ENCODE results near the gene AP4B1. TPM values are rescaled to one million over a fixed set of nuclear protein-coding genes. Genes with fewer than 3 reads are reported as not detected.
"Not testable (repeated sequence)": the region's sequence is repeated elsewhere in the genome, so short reads cannot be mapped to it uniquely, and the experiment has no call there.

Gene AP4B1
- total and polyA plus RNA-seq, 2 donors from 2014 or later = 8.7 to 21.7 TPM

GRCh38 chr1:113856401-113856790, 48.2 kb downstream of the AP4B1 start:
- Histone ChIP-seq H3K9me3 (ENCODE audit: control insufficient read depth in 2 of 3, insufficient read depth in 1 of 3, low read length in 3 of 3) (no peaks in the 10 kb centered on the region), H3K27me3 (ENCODE audit: control insufficient read depth, insufficient read depth, low read length) (no peaks in the 10 kb centered on the region), H3K4me1 (ENCODE audit: control insufficient read depth in 2 of 3, insufficient read depth in 2 of 3, low read depth in 1 of 3, low read length in 3 of 3) (no peaks in the 10 kb centered on the region), H3K4me3 (ENCODE audit: low read length in 3 of 3) (no peak overlapping the region), H3K36me3 (ENCODE audit: control insufficient read depth in 2 of 3, insufficient read depth in 3 of 3, low read length in 3 of 3) (no peaks in the 10 kb centered on the region), H3K27ac (ENCODE audit: low read depth in 2 of 2, low read length in 2 of 2) (no peak overlapping the region), H3K9ac (ENCODE audit: low read length in 3 of 3) (no peak overlapping the region)
- no peak for TF ChIP-seq CTCF (IDR thresholded peaks at IDR 0.05; ENCODE audit: borderline replicate concordance, extremely low read depth, insufficient read depth)
- DNase-seq = no peak
- FAIRE-seq = no peak
- intact Hi-C loops (cut with DNase I) = no loop called here

- DNase-seq (no peak), FAIRE-seq (no peak)
- no peaks in the 10 kb centered on the region for H3K27me3 ChIP-seq (ENCODE audit: control insufficient read depth, insufficient read depth, low read length)
- no peaks in the 10 kb centered on the region for H3K4me1 ChIP-seq (ENCODE audit: control insufficient read depth in 2 of 3, insufficient read depth in 2 of 3, low read depth in 1 of 3, low read length in 3 of 3)
- no peak overlapping the region for H3K27ac ChIP-seq (ENCODE audit: low read depth in 2 of 2, low read length in 2 of 2)
- H3K9ac ChIP-seq (ENCODE audit: low read length in 3 of 3) = no peak overlapping the region
- no peaks in the 10 kb centered on the region for H3K9me3 ChIP-seq (ENCODE audit: control insufficient read depth in 2 of 3, insufficient read depth in 1 of 3, low read length in 3 of 3)
- TF ChIP-seq CTCF (IDR thresholded peaks at IDR 0.05; ENCODE audit: borderline replicate concordance, extremely low read depth, insufficient read depth) = no peak
- no peak overlapping the region for H3K4me3 ChIP-seq (ENCODE audit: low read length in 3 of 3)
- no peaks in the 10 kb centered on the region for H3K36me3 ChIP-seq (ENCODE audit: control insufficient read depth in 2 of 3, insufficient read depth in 3 of 3, low read length in 3 of 3)
- intact Hi-C loops (cut with DNase I) = no loop called here
These were observed 48.8 kb downstream of the AP4B1 start for GRCh38 chr1:113855630-113856400.

- no peak overlapping the region for H3K9ac ChIP-seq (ENCODE audit: low read length in 3 of 3)
- DNase-seq = no peak
- H3K4me3 ChIP-seq (ENCODE audit: low read length in 3 of 3) = no peak overlapping the region
- no peaks in the 10 kb centered on the region for H3K9me3 ChIP-seq (ENCODE audit: control insufficient read depth in 2 of 3, insufficient read depth in 1 of 3, low read length in 3 of 3)
- no peak for FAIRE-seq
- H3K4me1 ChIP-seq (ENCODE audit: control insufficient read depth in 2 of 3, insufficient read depth in 2 of 3, low read depth in 1 of 3, low read length in 3 of 3) = no peaks in the 10 kb centered on the region
- intact Hi-C loops (cut with DNase I) = no loop called here
- no peaks in the 10 kb centered on the region for H3K27me3 ChIP-seq (ENCODE audit: control insufficient read depth, insufficient read depth, low read length)
- no peak overlapping the region for H3K27ac ChIP-seq (ENCODE audit: low read depth in 2 of 2, low read length in 2 of 2)
- TF ChIP-seq CTCF (IDR thresholded peaks at IDR 0.05; ENCODE audit: borderline replicate concordance, extremely low read depth, insufficient read depth) = no peak
- H3K36me3 ChIP-seq (ENCODE audit: control insufficient read depth in 2 of 3, insufficient read depth in 3 of 3, low read length in 3 of 3) = no peaks in the 10 kb centered on the region
These were observed 50.4 kb downstream of the AP4B1 start for GRCh38 chr1:113854234-113854633.

- DNase-seq; H3K4me3 ChIP-seq (ENCODE audit: low read length in 3 of 3); intact Hi-C loops (cut with DNase I); FAIRE-seq; H3K9ac ChIP-seq (ENCODE audit: low read length in 3 of 3); H3K36me3 ChIP-seq (ENCODE audit: control insufficient read depth in 2 of 3, insufficient read depth in 3 of 3, low read length in 3 of 3); H3K27ac ChIP-seq (ENCODE audit: low read depth in 2 of 2, low read length in 2 of 2); H3K4me1 ChIP-seq (ENCODE audit: control insufficient read depth in 2 of 3, insufficient read depth in 2 of 3, low read depth in 1 of 3, low read length in 3 of 3); H3K9me3 ChIP-seq (ENCODE audit: control insufficient read depth in 2 of 3, insufficient read depth in 1 of 3, low read length in 3 of 3); H3K27me3 ChIP-seq (ENCODE audit: control insufficient read depth, insufficient read depth, low read length): not testable (repeated sequence)
These were observed 51.9 kb downstream of the AP4B1 start for GRCh38 chr1:113852694-113853093.

Measured in kidney (tissue), 14 donors.